A549 (cell line): ENCODE data around the gene ZNF497. TPM values are rescaled to one million over a fixed set of nuclear protein-coding genes. Genes with fewer than 3 reads are reported as not detected.

Experiments used
- ATAC-seq, 2 experiments: fragments of 200-7000 bp in 1 of 2; fragments of >200 bp in 1 of 2; cut with Nextera tagmentation in 1 of 2; cut with Tn5 transposase in 1 of 2; 3 replicates each; pipeline versions ENCODE4 v1.8.0 to v1.9.1; 2018 to 2020; ENCODE audit warnings: mild to moderate bottlenecking in 1 of 2, moderate library complexity in 1 of 2
- CTCF ChIA-PET: fragments of 300-600 bp; sonication (Branson Sonifier 250); formaldehyde crosslinking; extraction: SDS; loops from one replicate; lab custom pipeline; 2021; ENCODE audit warnings: antibody characterized with exemption, inconsistent platforms; lab: Yijun Ruan, JAX
- POLR2A ChIA-PET: fragments of 350-600 bp; formaldehyde crosslinking; extraction: SDS; loops from one replicate; lab custom pipeline; 2021; ENCODE audit warnings: antibody characterized with exemption, inconsistent platforms; lab: Yijun Ruan, JAX
- DNase-seq, 2 experiments: peaks; one replicate each; pipeline versions ENCODE4 v3.0.0 to v3.0.0-alpha.2; 2011 to 2016; ENCODE audit warnings: low read depth in 1 of 2, low spot score in 1 of 2
- FAIRE-seq: peaks from 2 replicates; lab custom pipeline; 2011; peaks lifted over from hg19 to GRCh38; lab: Jason Lieb, UNC
- H3K27ac ChIP-seq, 2 experiments: fragments of >200 bp; sonication (Bioruptor Twin); formaldehyde crosslinking; 3 replicates each; pipeline ENCODE4 v1.5.1; 2016 to 2017
- H3K4me1 ChIP-seq: fragments of >200 bp; sonication (Bioruptor Twin); formaldehyde crosslinking; 3 replicates; pipeline ENCODE4 v1.6.1; 2016
- H3K4me2 ChIP-seq: fragments of >200 bp; sonication (Bioruptor Twin); formaldehyde crosslinking; 3 replicates; pipeline ENCODE4 v1.6.1; 2016
- H3K4me3 ChIP-seq: fragments of >200 bp; sonication (Bioruptor Twin); formaldehyde crosslinking; 3 replicates; pipeline ENCODE4 v1.5.1; 2016
- H3K9me3 ChIP-seq: fragments of >200 bp; sonication (Bioruptor Twin); formaldehyde crosslinking; 3 replicates; pipeline ENCODE4 v1.6.1; 2016
- ATOH8 ChIP-seq: fragments of 250-450 bp; sonication (Bioruptor Pico); IDR thresholded peaks from 2 replicates; pipeline ENCODE4 v1.5.0; 2020; ENCODE audit warnings: low read depth, mild to moderate bottlenecking, moderate library complexity
- CBX8 ChIP-seq: fragments of 200-600 bp; sonication (generic); IDR thresholded peaks from 2 replicates; pipeline ENCODE4 v1.6.1; 2016
- CEBPB ChIP-seq, 2 experiments: fragments of >200 bp in 1 of 2; sonication (Bioruptor Twin) in 1 of 2; formaldehyde crosslinking in 1 of 2; IDR thresholded peaks; 2 replicates each; pipeline ENCODE4 v1.6.1; 2012 to 2016
- CHD2 ChIP-seq: fragments of 150-350 bp; IDR thresholded peaks from 2 replicates; pipeline ENCODE4 v1.6.1; 2014; ENCODE audit warnings: low read length; ENCODE audit not compliant: partially characterized antibody
- CHD4 ChIP-seq: fragments of 200-600 bp; sonication (generic); IDR thresholded peaks from 2 replicates; pipeline ENCODE4 v1.6.1; 2016; ENCODE audit warnings: antibody characterized with exemption, mild to moderate bottlenecking, borderline replicate concordance
- FOSB ChIP-seq: fragments of 250-450 bp; sonication (Bioruptor Pico); IDR thresholded peaks from 2 replicates; pipeline ENCODE4 v1.5.0; 2020; ENCODE audit warnings: mild to moderate bottlenecking, moderate library complexity
- FOXS1 ChIP-seq: fragments of 250-450 bp; sonication (Bioruptor Pico); IDR thresholded peaks from 2 replicates; pipeline ENCODE4 v1.5.0; 2020; ENCODE audit warnings: mild to moderate bottlenecking, moderate library complexity
- HDAC2 ChIP-seq: fragments of 200-600 bp; sonication (generic); IDR thresholded peaks from 2 replicates; pipeline ENCODE4 v1.6.1; 2016
- HOXB13 ChIP-seq: fragments of 250-450 bp; sonication (Bioruptor Pico); IDR thresholded peaks from 2 replicates; pipeline ENCODE4 v1.5.0; 2020; ENCODE audit warnings: low read depth, mild to moderate bottlenecking, moderate library complexity
- HOXB5 ChIP-seq: fragments of 250-450 bp; sonication (Bioruptor Pico); IDR thresholded peaks from 2 replicates; pipeline ENCODE4 v1.5.0; 2020; ENCODE audit warnings: mild to moderate bottlenecking, moderate library complexity
- JUN ChIP-seq, 2 experiments: fragments of >200 bp; sonication (Bioruptor Twin); formaldehyde crosslinking; IDR thresholded peaks; 2 replicates in 1 of 2; 3 replicates in 1 of 2; pipeline ENCODE4 v1.6.1; 2016 to 2017
- KDM1A ChIP-seq: fragments of 200-600 bp; sonication (generic); IDR thresholded peaks from 2 replicates; pipeline ENCODE4 v1.6.1; 2016; ENCODE audit warnings: low read depth, mild to moderate bottlenecking
- MAFK ChIP-seq: fragments of 450-650 bp; IDR thresholded peaks from 2 replicates; pipeline ENCODE4 v1.6.1; 2014; ENCODE audit not compliant: partially characterized antibody
- MAZ ChIP-seq: fragments of 150-350 bp; IDR thresholded peaks from 2 replicates; pipeline ENCODE4 v1.6.1; 2014; ENCODE audit warnings: antibody characterized with exemption, low read depth, low read length, borderline replicate concordance
- NFE2L2 ChIP-seq: fragments of 150-350 bp; conservative IDR thresholded peaks from 2 replicates; pipeline ENCODE4 v1.6.1; 2014; ENCODE audit warnings: low read length
- POLR2A ChIP-seq: IDR thresholded peaks from 2 replicates; pipeline ENCODE4 v1.6.1; 2012; ENCODE audit warnings: mild to moderate bottlenecking, low read length
- POLR2AphosphoS2 ChIP-seq: conservative IDR thresholded peaks from 2 replicates; pipeline ENCODE4 v1.6.1; 2012; ENCODE audit warnings: low read length, improper control_type of control experiment, inconsistent platforms
- RAD21 ChIP-seq, 2 experiments: fragments of >200 bp in 1 of 2; sonication (Bioruptor Twin) in 1 of 2; formaldehyde crosslinking in 1 of 2; IDR thresholded peaks in 1 of 2; conservative IDR thresholded peaks in 1 of 2; 2 replicates in 1 of 2; 3 replicates in 1 of 2; pipeline ENCODE4 v1.6.1; 2012 to 2018; ENCODE audit warnings: inconsistent platforms in 1 of 2
- RFX5 ChIP-seq: fragments of 450-650 bp; IDR thresholded peaks from 2 replicates; pipeline ENCODE4 v1.7.1; 2014; ENCODE audit warnings: antibody characterized with exemption, mild to moderate bottlenecking, moderate library complexity
- SMC3 ChIP-seq: fragments of >200 bp; sonication (Bioruptor Twin); formaldehyde crosslinking; IDR thresholded peaks from 3 replicates; pipeline ENCODE4 v1.6.1; 2018; ENCODE audit warnings: inconsistent platforms
- SREBF2 ChIP-seq: fragments of 450-650 bp; IDR thresholded peaks from 2 replicates; pipeline ENCODE4 v1.6.1; 2014; ENCODE audit warnings: mild to moderate bottlenecking, moderate library complexity
- TFCP2L1 ChIP-seq: fragments of 250-450 bp; sonication (Bioruptor Pico); IDR thresholded peaks from 2 replicates; pipeline ENCODE4 v1.5.0; 2021; ENCODE audit warnings: mild to moderate bottlenecking
- TP53 ChIP-seq: fragments of 250-450 bp; sonication (Bioruptor Pico); IDR thresholded peaks from 2 replicates; pipeline ENCODE4 v1.5.0; 2021; ENCODE audit warnings: mild to moderate bottlenecking, moderate library complexity
- USF2 ChIP-seq: fragments of 450-650 bp; IDR thresholded peaks from 2 replicates; pipeline ENCODE4 v1.6.1; 2014; ENCODE audit warnings: antibody characterized with exemption
- ZC3H11A ChIP-seq: fragments of 450-650 bp; IDR thresholded peaks from 2 replicates; pipeline ENCODE4 v1.6.1; 2014; ENCODE audit warnings: antibody characterized with exemption, mild to moderate bottlenecking
- ZFP36 ChIP-seq: fragments of 450-650 bp; IDR thresholded peaks from 2 replicates; pipeline ENCODE4 v1.6.1; 2014; ENCODE audit warnings: borderline replicate concordance; ENCODE audit not compliant: partially characterized antibody
- WGBS: methylation state at CpG from one replicate; pipeline ENCODE4 v1.1.6; 2017; ENCODE audit errors: missing lambda C conversion rate; 5-methylcytosine and 5-hydroxymethylcytosine counted together
- polyA plus RNA-seq, 4 experiments: library from polyadenylated mRNA; depleted of rRNA in 3 of 4; stranded (reverse); fragments of >200 nt; fragmentation: RNase III in 1 of 4; extraction: RNeasy Plus Mini Kit Qiagen cat#74134 plus additional on column Dnase treatment in 1 of 4; gene quantifications; 2 replicates in 3 of 4; 3 replicates in 1 of 4; pipeline ENCODE4 v1.2.3, GENCODE V29; 2011 to 2017
- TF ChIP-seq, protein P1 (sequence below): fragments of >200 bp; sonication (Bioruptor Twin); formaldehyde crosslinking; IDR thresholded peaks from 2 replicates; pipeline ENCODE4 v1.6.1; 2016
- TF ChIP-seq, protein P2 (sequence below): IDR thresholded peaks from 2 replicates; pipeline ENCODE4 v1.6.1; 2012

Gene ZNF497
- polyA plus RNA-seq, 2 of the 4 experiments (the other 2 are of a cell fraction) = 1.1 to 2.0 TPM

DNA sequence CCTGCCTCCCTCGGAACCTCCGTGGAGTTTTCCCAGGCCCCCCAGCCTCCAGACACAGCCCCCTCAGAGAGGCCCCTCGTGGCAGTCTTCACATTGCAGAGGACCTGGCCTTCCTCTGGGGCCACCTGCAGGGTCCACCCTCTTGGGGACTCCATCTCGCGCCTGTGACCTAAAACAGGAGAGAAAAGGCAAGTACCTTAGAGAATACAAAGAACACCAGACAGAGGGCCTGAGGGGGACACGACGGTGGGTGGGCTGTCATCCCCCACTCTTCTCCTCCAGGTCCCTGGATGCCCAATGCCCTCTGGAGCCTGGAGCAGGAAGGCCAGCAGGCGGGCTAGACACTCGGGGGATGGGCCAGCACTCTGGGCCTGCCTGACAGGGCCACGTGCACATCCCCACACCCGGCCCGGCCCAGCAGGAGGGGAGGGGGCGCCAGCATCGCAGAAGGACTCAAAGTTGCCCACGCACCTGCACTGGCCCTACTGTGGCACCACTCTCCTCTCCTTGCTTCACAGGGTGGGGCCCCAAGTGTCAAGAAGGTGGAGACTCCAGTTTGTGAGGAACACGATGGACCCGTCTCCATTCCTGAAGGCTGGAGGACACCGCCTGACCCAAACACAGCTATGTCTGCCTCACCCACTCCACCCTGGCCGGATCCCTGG, 4.9 kb downstream of the ZNF497 start:
- POLR2A ChIA-PET = no interaction called here
- no peak for ATAC-seq

DNA sequence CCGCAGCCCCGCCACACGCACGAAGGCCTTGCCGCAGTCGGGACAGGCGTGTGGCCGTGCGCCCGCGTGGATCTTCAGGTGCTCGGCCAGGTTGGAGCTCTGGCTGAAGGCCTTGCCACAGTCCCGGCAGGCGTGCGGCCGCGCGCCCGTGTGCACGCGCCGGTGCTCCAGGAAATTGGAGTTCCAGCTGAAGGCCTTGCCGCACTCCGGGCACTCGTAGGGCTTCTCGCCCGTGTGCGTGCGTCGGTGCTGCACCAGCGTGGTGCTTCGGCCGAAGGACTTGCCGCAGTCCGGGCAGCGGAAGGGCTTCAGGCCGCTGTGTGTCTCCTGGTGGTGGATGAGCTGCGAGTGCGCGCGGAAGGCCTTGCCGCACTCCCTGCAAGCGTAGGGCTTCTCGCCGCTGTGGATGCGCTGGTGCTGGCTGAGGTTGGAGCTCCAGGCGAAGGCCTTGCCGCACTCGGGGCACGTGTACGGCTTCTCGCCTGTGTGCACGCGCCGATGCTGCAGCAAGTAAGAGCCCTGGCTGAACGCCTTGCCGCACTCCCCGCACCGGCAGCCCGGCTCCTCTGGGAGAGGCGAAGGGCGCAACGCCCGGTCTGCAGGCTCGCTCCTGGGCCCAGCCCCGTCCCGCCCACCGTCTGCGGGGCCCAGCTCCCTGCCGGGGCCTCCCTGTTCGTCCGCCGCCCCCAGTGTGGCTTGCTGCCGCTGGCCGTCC, 5.6 kb downstream of the ZNF497 start:
- ChIA-PET CTCF (interaction anchor here (1.3 kb wide), 1 partner anchor 14 kb away, joined by 4 read pairs; no protein-coding TSS in a partner anchor), POLR2A (no interaction called here)
- 96% methylated on average over 49 of the region's 75 CpGs for WGBS
- H3K4me1 ChIP-seq = peaks cover 7% of the 10 kb centered on the region; the same call in 1 of the 3 replicates
- FAIRE-seq = no peak
- TF ChIP-seq, protein P1, sequence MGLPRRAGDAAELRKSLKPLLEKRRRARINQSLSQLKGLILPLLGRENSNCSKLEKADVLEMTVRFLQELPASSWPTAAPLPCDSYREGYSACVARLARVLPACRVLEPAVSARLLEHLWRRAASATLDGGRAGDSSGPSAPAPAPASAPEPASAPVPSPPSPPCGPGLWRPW = no peak
- no peak for TF ChIP-seq CHD2
- no peak for TF ChIP-seq FOXS1
- TF ChIP-seq KDM1A = no peak
- TF ChIP-seq HOXB5 (CRISPR knock-in tag) = no peak
- no peak for TF ChIP-seq ZC3H11A
- TF ChIP-seq POLR2A = no peak
- no peak for TF ChIP-seq FOSB (CRISPR knock-in tag)
- TF ChIP-seq ZFP36 = no peak
- TF ChIP-seq ATOH8 (CRISPR knock-in tag) = no peak
- TF ChIP-seq TP53 (CRISPR knock-in tag) = no peak
- TF ChIP-seq HOXB13 (CRISPR knock-in tag) = no peak
- no peak for TF ChIP-seq JUN (IDR thresholded peaks at IDR 0.05)
- no peak for TF ChIP-seq MAZ
- no peak for TF ChIP-seq SMC3
- TF ChIP-seq CHD4 = no peak
- no peak for TF ChIP-seq NFE2L2
- H3K27ac ChIP-seq = no peak overlapping the region
- H3K9me3 ChIP-seq = peaks cover 4% of the 10 kb centered on the region; the same call in 1 of the 3 replicates
- DNase-seq = no peak
- no peak for ATAC-seq
- H3K4me3 ChIP-seq = no peak overlapping the region
- no peak overlapping the region for H3K4me2 ChIP-seq

More for the DNA sequence above, 4.9 kb downstream of the ZNF497 start:
- H3K4me1 ChIP-seq = peaks cover 7% of the 10 kb centered on the region; the same call in 1 of the 3 replicates
- H3K9me3 ChIP-seq = peaks cover 4% of the 10 kb centered on the region; the same call in 1 of the 3 replicates
- TF ChIP-seq MAFK = no peak
- TF ChIP-seq POLR2AphosphoS2 = no peak
- no peak for TF ChIP-seq TFCP2L1
- no peak for TF ChIP-seq RAD21 (conservative IDR thresholded peaks at IDR 0.05 in 1 of 2, IDR thresholded peaks at IDR 0.05 in 1 of 2)
- no peak for TF ChIP-seq USF2
- TF ChIP-seq CBX8 = no peak
- TF ChIP-seq HDAC2 = no peak
- TF ChIP-seq CEBPB (IDR thresholded peaks at IDR 0.05) = no peak
- no peak for TF ChIP-seq ZFP36
- no peak for TF ChIP-seq RFX5
- no peak for TF ChIP-seq SREBF2
- TF ChIP-seq, protein P2, sequence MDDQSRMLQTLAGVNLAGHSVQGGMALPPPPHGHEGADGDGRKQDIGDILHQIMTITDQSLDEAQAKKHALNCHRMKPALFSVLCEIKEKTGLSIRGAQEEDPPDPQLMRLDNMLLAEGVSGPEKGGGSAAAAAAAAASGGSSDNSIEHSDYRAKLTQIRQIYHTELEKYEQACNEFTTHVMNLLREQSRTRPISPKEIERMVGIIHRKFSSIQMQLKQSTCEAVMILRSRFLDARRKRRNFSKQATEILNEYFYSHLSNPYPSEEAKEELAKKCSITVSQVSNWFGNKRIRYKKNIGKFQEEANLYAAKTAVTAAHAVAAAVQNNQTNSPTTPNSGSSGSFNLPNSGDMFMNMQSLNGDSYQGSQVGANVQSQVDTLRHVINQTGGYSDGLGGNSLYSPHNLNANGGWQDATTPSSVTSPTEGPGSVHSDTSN = no peak
- no peak for TF ChIP-seq NFE2L2
- TF ChIP-seq, all 56 proteins: peak for 0
- CTCF ChIA-PET = interaction anchor here (1.3 kb wide), 1 partner anchor 14 kb away, joined by 4 read pairs; no protein-coding TSS in a partner anchor
- FAIRE-seq (no peak), DNase-seq (no peak)
- 86% methylated on average over 17 of the region's 19 CpGs for WGBS
- Histone ChIP-seq H3K4me2 (no peak overlapping the region), H3K27ac (no peak overlapping the region), H3K4me3 (no peak overlapping the region)
